SU-DHL-6 (cell line): ENCODE results near the gene TANGO2.

Experiments used
- H2AFZ ChIP-seq: fragments of 200-600 bp; sonication (generic); 2 replicates; pipeline ENCODE4 v1.6.1; 2014; ENCODE audit warnings: low read depth, mild to moderate bottlenecking, moderate library complexity, mixed read lengths, antibody characterized with exemption, low read length; ENCODE audit not compliant: severe bottlenecking
- H3F3A ChIP-seq: fragments of 200-600 bp; shearing (Covaris generic); 2 replicates; pipeline ENCODE4 v1.6.0; 2016; ENCODE audit warnings: antibody characterized with exemption, mild to moderate bottlenecking; ENCODE audit not compliant: insufficient read depth
- H3K27ac ChIP-seq: fragments of 200-600 bp; sonication (generic); 2 replicates; pipeline ENCODE4 v1.5.1; 2016; ENCODE audit warnings: low read depth, mild to moderate bottlenecking, low read length, moderate library complexity, mixed read lengths
- H3K27me3 ChIP-seq: fragments of 200-600 bp; sonication (generic), shearing (Covaris generic); 2 replicates; pipeline ENCODE4 v1.6.0; 2014; ENCODE audit warnings: mild to moderate bottlenecking, low read length
- H3K36me3 ChIP-seq: fragments of 200-600 bp; sonication (generic); 2 replicates; pipeline ENCODE4 v1.6.1; 2014; ENCODE audit warnings: mild to moderate bottlenecking, low read length, mixed read lengths
- H3K4me2 ChIP-seq: fragments of 300-600, 200-600 bp; shearing (Covaris generic), sonication (generic); 2 replicates; pipeline ENCODE4 v1.6.0; 2014; ENCODE audit warnings: low read length, low read depth, mild to moderate bottlenecking; ENCODE audit not compliant: poor library complexity, severe bottlenecking
- H3K4me3 ChIP-seq: fragments of 200-600 bp; sonication (generic); 2 replicates; pipeline ENCODE4 v1.5.1; 2014; ENCODE audit warnings: antibody characterized with exemption, low read length, mild to moderate bottlenecking, mixed read lengths; ENCODE audit not compliant: insufficient read depth, poor library complexity, severe bottlenecking
- H3K79me2 ChIP-seq: fragments of 200-600 bp; sonication (generic); 2 replicates; pipeline ENCODE4 v1.6.1; 2014; ENCODE audit warnings: mild to moderate bottlenecking, low read length, moderate library complexity; ENCODE audit not compliant: insufficient read depth
- H3K9ac ChIP-seq: fragments of 200-600 bp; sonication (generic); 2 replicates; pipeline ENCODE4 v1.7.0; 2014; ENCODE audit warnings: mild to moderate bottlenecking, low read length
- H3K9me2 ChIP-seq: fragments of 200-600 bp; sonication (generic); replicated peaks from 2 replicates; pipeline ENCODE4 v1.6.1; 2014; ENCODE audit warnings: low read length; ENCODE audit not compliant: insufficient read depth
- H3K9me3 ChIP-seq: fragments of 200-600 bp; sonication (generic); 2 replicates; pipeline ENCODE4 v1.6.1; 2014; ENCODE audit warnings: low read length, mixed read lengths; ENCODE audit not compliant: insufficient read depth
- H4K20me1 ChIP-seq: fragments of 200-600 bp; sonication (generic); 2 replicates; pipeline ENCODE4 v1.6.1; 2014; ENCODE audit warnings: low read depth, mild to moderate bottlenecking, antibody characterized with exemption, low read length, moderate library complexity, mixed read lengths
- EZH2phosphoT487 ChIP-seq: fragments of 200-600 bp; sonication (generic), shearing (Covaris generic); conservative IDR thresholded peaks from 2 replicates; pipeline ENCODE4 v1.6.1; 2018; ENCODE audit warnings: mild to moderate bottlenecking, antibody characterized with exemption, low read length, moderate library complexity, mixed read lengths
- TF ChIP-seq, protein P1 (sequence below): fragments of 200-600 bp; sonication (generic); IDR thresholded peaks from one replicate; pipeline ENCODE4 v1.5.1; 2017; ENCODE audit warnings: antibody characterized with exemption, mild to moderate bottlenecking, low read length, moderate library complexity; ENCODE audit not compliant: insufficient read depth, poor library complexity, severe bottlenecking

The TANGO2 gene

DNA sequence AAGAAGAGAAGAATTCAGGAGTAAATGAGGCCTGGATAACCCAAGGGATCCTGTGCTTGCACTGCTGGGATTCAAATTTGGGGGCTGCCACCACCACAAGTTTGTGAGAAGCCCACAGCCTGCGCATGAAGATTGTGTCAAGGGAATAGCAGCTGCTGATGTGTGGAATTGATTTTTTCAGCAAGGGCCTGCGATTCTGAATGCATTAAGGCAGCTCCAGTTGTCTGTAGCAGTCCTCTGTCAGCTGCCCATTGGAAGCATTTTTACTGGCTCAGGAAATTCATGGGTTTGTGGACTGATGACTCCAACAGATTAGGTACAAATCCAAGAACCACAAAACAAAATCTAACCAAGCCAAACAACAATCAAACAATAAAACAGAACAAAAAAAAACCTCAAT lies 18.3 kb upstream of the TANGO2 start:
- Histone ChIP-seq H3K9me2 (no peaks in the 10 kb centered on the region), H3K79me2 (no peaks in the 10 kb centered on the region), H3K4me3 (no peak overlapping the region), H4K20me1 (no peaks in the 10 kb centered on the region), H3K27ac (no peak overlapping the region), H2AFZ (no peak overlapping the region), H3K36me3 (no peaks in the 10 kb centered on the region), H3F3A (no peaks in the 10 kb centered on the region), H3K4me2 (no peak overlapping the region), H3K27me3 (no peaks in the 10 kb centered on the region), H3K9me3 (no peaks in the 10 kb centered on the region), H3K9ac (no peak overlapping the region)
- TF ChIP-seq, protein P1, sequence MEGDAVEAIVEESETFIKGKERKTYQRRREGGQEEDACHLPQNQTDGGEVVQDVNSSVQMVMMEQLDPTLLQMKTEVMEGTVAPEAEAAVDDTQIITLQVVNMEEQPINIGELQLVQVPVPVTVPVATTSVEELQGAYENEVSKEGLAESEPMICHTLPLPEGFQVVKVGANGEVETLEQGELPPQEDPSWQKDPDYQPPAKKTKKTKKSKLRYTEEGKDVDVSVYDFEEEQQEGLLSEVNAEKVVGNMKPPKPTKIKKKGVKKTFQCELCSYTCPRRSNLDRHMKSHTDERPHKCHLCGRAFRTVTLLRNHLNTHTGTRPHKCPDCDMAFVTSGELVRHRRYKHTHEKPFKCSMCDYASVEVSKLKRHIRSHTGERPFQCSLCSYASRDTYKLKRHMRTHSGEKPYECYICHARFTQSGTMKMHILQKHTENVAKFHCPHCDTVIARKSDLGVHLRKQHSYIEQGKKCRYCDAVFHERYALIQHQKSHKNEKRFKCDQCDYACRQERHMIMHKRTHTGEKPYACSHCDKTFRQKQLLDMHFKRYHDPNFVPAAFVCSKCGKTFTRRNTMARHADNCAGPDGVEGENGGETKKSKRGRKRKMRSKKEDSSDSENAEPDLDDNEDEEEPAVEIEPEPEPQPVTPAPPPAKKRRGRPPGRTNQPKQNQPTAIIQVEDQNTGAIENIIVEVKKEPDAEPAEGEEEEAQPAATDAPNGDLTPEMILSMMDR, result no peak
- TF ChIP-seq EZH2phosphoT487, result no peak

DNA sequence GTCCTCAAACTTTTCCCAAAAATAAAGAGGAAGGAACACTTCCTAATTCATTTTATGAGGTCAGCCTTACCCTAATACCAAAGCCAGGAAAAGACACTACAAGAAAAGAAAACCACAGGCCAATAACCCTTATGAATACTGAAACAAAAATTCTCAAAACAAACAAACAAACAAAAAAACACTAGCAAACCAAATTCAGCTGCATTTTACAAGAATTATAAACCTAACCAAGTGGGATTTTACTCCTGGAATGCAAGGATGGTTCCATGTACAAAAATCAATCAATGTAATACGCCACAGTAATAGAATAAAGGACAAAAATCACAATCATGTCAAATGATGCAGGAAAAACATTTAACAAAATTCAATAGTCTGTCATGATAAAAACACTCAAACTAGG lies 17.6 kb upstream of the TANGO2 start:
- TF ChIP-seq EZH2phosphoT487, result no peak
- TF ChIP-seq, protein P1, result no peak
- Histone ChIP-seq H3K27me3 (no peaks in the 10 kb centered on the region), H3K79me2 (no peaks in the 10 kb centered on the region), H3K4me3 (no peak overlapping the region), H3F3A (no peaks in the 10 kb centered on the region), H3K9me2 (no peaks in the 10 kb centered on the region), H4K20me1 (no peaks in the 10 kb centered on the region), H3K36me3 (no peaks in the 10 kb centered on the region), H2AFZ (no peak overlapping the region), H3K9me3 (no peaks in the 10 kb centered on the region), H3K4me2 (no peak overlapping the region), H3K9ac (no peak overlapping the region), H3K27ac (no peak overlapping the region)

DNA sequence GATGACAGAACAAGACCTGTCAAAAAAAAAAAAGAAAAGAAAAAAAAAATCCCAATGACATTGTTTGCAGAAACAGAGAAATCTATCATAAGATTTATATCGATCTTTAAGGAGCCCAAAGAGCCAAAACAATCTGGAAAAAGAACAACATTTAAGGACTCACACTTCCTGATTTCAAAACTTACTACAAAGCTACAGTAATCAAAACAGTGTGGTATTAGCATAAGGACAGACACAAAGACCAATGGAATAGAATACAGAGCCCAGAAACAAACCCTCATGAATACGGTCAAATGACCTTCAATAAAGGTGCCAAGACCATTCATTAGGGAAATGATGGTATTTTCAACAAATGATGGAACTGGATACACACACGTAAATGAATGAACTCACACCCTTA lies 16.4 kb upstream of the TANGO2 start:
- Histone ChIP-seq H2AFZ (no peak overlapping the region), H3K27me3 (no peaks in the 10 kb centered on the region), H4K20me1 (no peaks in the 10 kb centered on the region), H3F3A (no peaks in the 10 kb centered on the region), H3K27ac (no peak overlapping the region), H3K9me3 (no peaks in the 10 kb centered on the region), H3K36me3 (no peaks in the 10 kb centered on the region), H3K9me2 (no peaks in the 10 kb centered on the region), H3K4me3 (no peak overlapping the region), H3K4me2 (no peak overlapping the region), H3K9ac (no peak overlapping the region), H3K79me2 (no peaks in the 10 kb centered on the region)
- TF ChIP-seq EZH2phosphoT487, result no peak
- TF ChIP-seq, protein P1, result no peak
